Type B pancreatic cell (in vitro differentiated cells): ENCODE data around the gene KIAA0232. TPM values are rescaled to one million over a fixed set of nuclear protein-coding genes. Genes with fewer than 3 reads are reported as not detected.

ENCODE experiments used
- DNase-seq: peaks from one replicate; pipeline ENCODE4 v3.0.0; 2021; ENCODE audit warnings: mixed read lengths; ENCODE audit not compliant: unreplicated experiment; ENCODE audit errors: extremely low spot score
- H3K27ac Mint-ChIP-seq: 2 replicates; pipeline ENCODE4 v1.8.0; 2021; ENCODE audit warnings: mild to moderate bottlenecking, mixed read lengths
- H3K27me3 Mint-ChIP-seq: 2 replicates; pipeline ENCODE4 v1.8.0; 2021; ENCODE audit warnings: mixed read lengths
- H3K36me3 Mint-ChIP-seq: 2 replicates; pipeline ENCODE4 v1.8.0; 2021; ENCODE audit warnings: mixed read lengths
- H3K4me1 Mint-ChIP-seq: one replicate; pipeline ENCODE4 v1.8.0; 2021; ENCODE audit warnings: mixed read lengths; ENCODE audit not compliant: unreplicated experiment
- H3K4me3 Mint-ChIP-seq: 2 replicates; pipeline ENCODE4 v1.8.0; 2021; ENCODE audit warnings: mild to moderate bottlenecking, mixed read lengths
- H3K9me3 Mint-ChIP-seq: 2 replicates; pipeline ENCODE4 v1.8.0; 2021; ENCODE audit warnings: mixed read lengths
- total RNA-seq: library from RNA; stranded (reverse); gene quantifications from 2 replicates; pipeline ENCODE4 v1.2.1, GENCODE V29; 2021; ENCODE audit warnings: low replicate concordance
- TF ChIP-seq, protein P1 (sequence below): fragments of 200-600 bp; sonication (generic); conservative IDR thresholded peaks from 2 replicates; pipeline ENCODE4 v1.5.0; 2021; ENCODE audit warnings: antibody characterized with exemption, mild to moderate bottlenecking

The KIAA0232 gene
- total RNA-seq, 1 donor from 2014 or later: 35.9 TPM

- no peak for DNase-seq
- Mint-ChIP-seq H3K27ac (peak overlapping the region; percentile 92), H3K9me3 (no peaks in the 10 kb centered on the region), H3K27me3 (no peaks in the 10 kb centered on the region), H3K4me3 (peak overlapping the region; percentile 67), H3K4me1 (peaks cover 37% of the 10 kb centered on the region), H3K36me3 (no peaks in the 10 kb centered on the region)
- TF ChIP-seq, protein P1, sequence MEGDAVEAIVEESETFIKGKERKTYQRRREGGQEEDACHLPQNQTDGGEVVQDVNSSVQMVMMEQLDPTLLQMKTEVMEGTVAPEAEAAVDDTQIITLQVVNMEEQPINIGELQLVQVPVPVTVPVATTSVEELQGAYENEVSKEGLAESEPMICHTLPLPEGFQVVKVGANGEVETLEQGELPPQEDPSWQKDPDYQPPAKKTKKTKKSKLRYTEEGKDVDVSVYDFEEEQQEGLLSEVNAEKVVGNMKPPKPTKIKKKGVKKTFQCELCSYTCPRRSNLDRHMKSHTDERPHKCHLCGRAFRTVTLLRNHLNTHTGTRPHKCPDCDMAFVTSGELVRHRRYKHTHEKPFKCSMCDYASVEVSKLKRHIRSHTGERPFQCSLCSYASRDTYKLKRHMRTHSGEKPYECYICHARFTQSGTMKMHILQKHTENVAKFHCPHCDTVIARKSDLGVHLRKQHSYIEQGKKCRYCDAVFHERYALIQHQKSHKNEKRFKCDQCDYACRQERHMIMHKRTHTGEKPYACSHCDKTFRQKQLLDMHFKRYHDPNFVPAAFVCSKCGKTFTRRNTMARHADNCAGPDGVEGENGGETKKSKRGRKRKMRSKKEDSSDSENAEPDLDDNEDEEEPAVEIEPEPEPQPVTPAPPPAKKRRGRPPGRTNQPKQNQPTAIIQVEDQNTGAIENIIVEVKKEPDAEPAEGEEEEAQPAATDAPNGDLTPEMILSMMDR: no peak
Observed at GRCh38 chr4:6916587-6917460, 134.3 kb downstream of the KIAA0232 start.

DNA sequence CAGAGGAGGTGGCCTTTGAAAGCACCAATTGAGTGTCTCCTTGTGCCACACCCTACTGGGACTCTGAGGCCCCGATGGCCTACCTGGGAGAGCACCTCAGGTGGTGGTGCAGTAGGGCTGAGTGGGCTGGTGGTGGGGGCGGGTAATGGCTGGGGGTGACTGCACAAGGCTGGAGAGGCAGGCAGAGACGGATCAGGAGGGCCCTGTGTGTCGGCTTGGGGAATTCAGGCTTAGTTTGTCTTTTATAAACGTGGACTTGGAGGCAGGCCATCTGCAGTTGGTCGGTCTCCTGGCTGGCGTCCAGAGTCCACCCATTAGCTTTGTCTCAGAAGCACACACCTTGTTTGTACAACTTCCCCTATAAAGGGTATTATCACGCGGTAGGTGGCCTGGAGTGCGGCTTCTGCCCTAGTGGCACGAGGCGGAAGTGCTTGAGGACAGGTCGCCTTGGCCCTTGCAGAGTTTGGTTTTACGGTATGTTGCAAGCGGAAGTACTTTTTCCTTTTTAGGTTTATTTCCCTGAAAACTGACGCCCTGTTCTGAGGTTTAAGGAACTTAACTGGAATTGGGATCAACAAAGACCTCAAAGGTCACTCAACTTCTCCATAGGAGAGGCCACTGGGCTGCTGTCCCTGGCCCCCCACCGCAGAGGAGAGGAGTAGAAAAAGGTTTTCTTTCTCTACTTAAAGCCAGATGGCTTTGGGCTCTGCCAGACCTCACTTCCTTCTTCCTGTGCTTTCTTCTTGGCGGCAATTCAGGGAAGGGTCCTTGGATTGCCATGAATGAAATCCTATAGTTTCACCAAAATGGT is 135.1 kb downstream of the KIAA0232 start:
- no peaks in the 10 kb centered on the region for H3K27me3 Mint-ChIP-seq
- H3K36me3 Mint-ChIP-seq: no peaks in the 10 kb centered on the region
- peak overlapping the region; percentile 92 for H3K27ac Mint-ChIP-seq
- peak overlapping the region; percentile 67 for H3K4me3 Mint-ChIP-seq
- no peaks in the 10 kb centered on the region for H3K9me3 Mint-ChIP-seq
- TF ChIP-seq, protein P1: peak; percentile 73
- DNase-seq: no peak
- H3K4me1 Mint-ChIP-seq: peaks cover 42% of the 10 kb centered on the region

GRCh38 chr4:6918338-6918737 is 135.8 kb downstream of the KIAA0232 start:
- Mint-ChIP-seq H3K4me3 (no peak overlapping the region), H3K36me3 (no peaks in the 10 kb centered on the region), H3K27me3 (no peaks in the 10 kb centered on the region), H3K9me3 (no peaks in the 10 kb centered on the region), H3K4me1 (peaks cover 42% of the 10 kb centered on the region), H3K27ac (peak overlapping the region; percentile 92)
- no peak for DNase-seq
- TF ChIP-seq, protein P1: no peak

DNA sequence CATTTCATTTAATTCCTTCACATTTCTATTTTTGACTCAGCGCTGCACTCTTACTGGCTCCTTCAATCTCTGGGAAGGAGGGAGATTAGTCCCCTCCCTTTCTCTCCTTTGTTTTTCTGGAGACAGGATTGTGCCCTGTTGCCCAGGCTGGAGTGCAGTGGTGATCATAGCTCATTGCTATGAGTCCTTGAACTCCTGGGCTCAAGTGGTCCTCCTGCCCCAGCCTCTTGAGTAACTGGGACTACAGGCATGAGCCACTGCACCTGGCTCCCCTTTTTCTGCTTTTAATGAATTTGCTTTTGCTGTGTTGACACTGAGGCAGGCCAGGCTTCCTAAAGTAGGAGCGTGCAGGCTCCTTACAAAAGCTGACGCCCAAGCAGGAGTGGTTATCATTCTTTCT is 137.6 kb downstream of the KIAA0232 start:
- Mint-ChIP-seq H3K36me3 (peaks cover 13% of the 10 kb centered on the region), H3K4me1 (peaks cover 42% of the 10 kb centered on the region), H3K4me3 (no peak overlapping the region), H3K27me3 (no peaks in the 10 kb centered on the region), H3K27ac (no peak overlapping the region), H3K9me3 (no peaks in the 10 kb centered on the region)
- DNase-seq: no peak
- TF ChIP-seq, protein P1: no peak

DNA sequence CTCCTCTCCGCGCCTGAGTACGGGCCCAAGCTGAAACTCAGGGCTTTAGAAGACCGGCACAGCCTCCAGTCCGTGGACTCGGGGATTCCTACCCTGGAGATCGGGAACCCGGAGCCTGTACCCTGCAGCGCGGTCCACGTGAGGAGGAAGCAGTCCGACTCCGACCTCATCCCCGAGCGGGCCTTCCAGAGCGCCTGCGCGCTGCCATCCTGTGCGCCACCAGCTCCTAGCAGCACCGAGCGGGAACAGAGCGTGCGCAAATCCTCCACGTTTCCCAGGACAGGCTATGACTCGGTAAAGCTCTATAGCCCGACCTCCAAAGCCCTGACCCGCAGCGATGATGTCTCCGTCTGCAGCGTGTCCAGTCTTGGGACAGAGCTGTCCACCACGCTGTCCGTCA is 141.0 kb downstream of the KIAA0232 start:
- Mint-ChIP-seq H3K9me3 (no peaks in the 10 kb centered on the region), H3K4me1 (peaks cover 40% of the 10 kb centered on the region), H3K27ac (no peak overlapping the region), H3K36me3 (peaks cover 22% of the 10 kb centered on the region), H3K4me3 (no peak overlapping the region), H3K27me3 (no peaks in the 10 kb centered on the region)
- DNase-seq: no peak
- TF ChIP-seq, protein P1: no peak
